Peyer's patch (tissue), 4 donors: ENCODE results near the gene XYLT1. TPM values are rescaled to one million over a fixed set of nuclear protein-coding genes. Genes with fewer than 3 reads are reported as not detected.

Source experiments
- DNase-seq, 3 donors: peaks; one replicate each; pipeline ENCODE4 v3.0.0-alpha.2; 2017 to 2019
- H3K27ac ChIP-seq, 4 donors: fragments of 200-600 bp; sonication (generic); one replicate each; pipeline ENCODE4 v1.5.1; 2016 to 2019
- H3K27me3 ChIP-seq, 2 donors: fragments of 200-600 bp; sonication (generic); one replicate each; pipeline ENCODE4 v1.5.1; 2019
- H3K36me3 ChIP-seq, 3 donors: fragments of 200-600 bp; sonication (generic); one replicate each; pipeline ENCODE4 v1.5.1; 2016 to 2019
- H3K4me1 ChIP-seq, 4 donors: fragments of 200-600 bp; sonication (generic); one replicate each; pipeline ENCODE4 v1.5.1; 2016 to 2019
- H3K4me3 ChIP-seq, 4 donors: fragments of 200-600 bp; sonication (generic); 1 replicate in 3 of 4; 2 replicates in 1 of 4; pipeline ENCODE4 v1.5.1; 2016 to 2019; ENCODE audit warnings: mild to moderate bottlenecking in 1 of 4
- H3K9me3 ChIP-seq, 4 donors: fragments of 200-600 bp; sonication (generic); one replicate each; pipeline ENCODE4 v1.5.1; 2016 to 2019; ENCODE audit warnings: mild to moderate bottlenecking in 1 of 4
- POLR2A ChIP-seq, 2 donors: fragments of 450-650 bp; IDR thresholded peaks; one replicate each; pipeline ENCODE4 v1.5.1; 2017; ENCODE audit warnings: antibody characterized with exemption in 2 of 2, mild to moderate bottlenecking in 2 of 2, moderate library complexity in 2 of 2
- total RNA-seq, 4 donors: library from RNA; depleted of rRNA; stranded (reverse); fragments of >200 nt; gene quantifications; one replicate each; pipeline ENCODE4 v1.1.0, GENCODE V29; 2016
- TF ChIP-seq, protein P1 (sequence below), 6 experiments: fragments of 450-650 bp in 4 of 6; fragments of 200-600 bp in 2 of 6; sonication (generic) in 1 of 6; IDR thresholded peaks; one replicate each; pipeline ENCODE4 v1.5.1; 2017 to 2019; ENCODE audit warnings: antibody characterized with exemption in 6 of 6, mild to moderate bottlenecking in 3 of 6, moderate library complexity in 1 of 6

Gene XYLT1
- total RNA-seq, 4 donors from 2014 or later = 18.7 to 42.1 (median 37.7) TPM

DNA sequence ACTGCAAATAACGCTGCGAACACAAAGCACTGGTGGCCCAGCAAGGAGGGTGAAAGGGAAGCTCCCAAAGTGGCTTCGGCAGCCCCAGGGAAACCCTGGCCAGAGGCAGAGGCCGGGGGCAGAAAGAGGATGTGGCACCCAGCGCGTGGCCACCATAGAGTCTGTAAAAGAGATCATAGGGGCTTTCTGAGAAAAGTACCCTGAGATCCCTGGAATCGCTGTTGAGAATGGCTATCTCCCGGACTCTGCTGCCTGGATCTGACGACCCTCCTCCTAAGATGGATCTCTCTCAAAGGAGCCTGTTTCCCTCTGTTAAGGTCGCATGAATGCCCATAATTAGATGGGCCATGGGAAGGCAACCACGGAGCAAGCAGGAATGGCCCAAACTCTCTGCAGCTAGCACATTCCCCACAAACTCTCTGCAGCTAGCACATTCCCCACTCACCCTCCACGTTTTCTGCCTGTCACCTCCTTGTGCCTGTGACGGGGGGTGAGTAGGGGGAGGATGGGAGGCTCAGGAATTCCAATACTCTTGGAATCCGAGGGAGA lies 364.4 kb downstream of the XYLT1 start:
- TF ChIP-seq, protein P1, sequence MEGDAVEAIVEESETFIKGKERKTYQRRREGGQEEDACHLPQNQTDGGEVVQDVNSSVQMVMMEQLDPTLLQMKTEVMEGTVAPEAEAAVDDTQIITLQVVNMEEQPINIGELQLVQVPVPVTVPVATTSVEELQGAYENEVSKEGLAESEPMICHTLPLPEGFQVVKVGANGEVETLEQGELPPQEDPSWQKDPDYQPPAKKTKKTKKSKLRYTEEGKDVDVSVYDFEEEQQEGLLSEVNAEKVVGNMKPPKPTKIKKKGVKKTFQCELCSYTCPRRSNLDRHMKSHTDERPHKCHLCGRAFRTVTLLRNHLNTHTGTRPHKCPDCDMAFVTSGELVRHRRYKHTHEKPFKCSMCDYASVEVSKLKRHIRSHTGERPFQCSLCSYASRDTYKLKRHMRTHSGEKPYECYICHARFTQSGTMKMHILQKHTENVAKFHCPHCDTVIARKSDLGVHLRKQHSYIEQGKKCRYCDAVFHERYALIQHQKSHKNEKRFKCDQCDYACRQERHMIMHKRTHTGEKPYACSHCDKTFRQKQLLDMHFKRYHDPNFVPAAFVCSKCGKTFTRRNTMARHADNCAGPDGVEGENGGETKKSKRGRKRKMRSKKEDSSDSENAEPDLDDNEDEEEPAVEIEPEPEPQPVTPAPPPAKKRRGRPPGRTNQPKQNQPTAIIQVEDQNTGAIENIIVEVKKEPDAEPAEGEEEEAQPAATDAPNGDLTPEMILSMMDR (IDR thresholded peaks at IDR 0.05) = no peak
- TF ChIP-seq POLR2A (IDR thresholded peaks at IDR 0.05) = no peak
- Histone ChIP-seq H3K36me3 (no peaks in the 10 kb centered on the region), H3K27ac (no peak overlapping the region), H3K4me1 (no peaks in the 10 kb centered on the region), H3K9me3 (no peaks in the 10 kb centered on the region), H3K4me3 (no peak overlapping the region), H3K27me3 (no peaks in the 10 kb centered on the region)
- DNase-seq = no peak

DNA sequence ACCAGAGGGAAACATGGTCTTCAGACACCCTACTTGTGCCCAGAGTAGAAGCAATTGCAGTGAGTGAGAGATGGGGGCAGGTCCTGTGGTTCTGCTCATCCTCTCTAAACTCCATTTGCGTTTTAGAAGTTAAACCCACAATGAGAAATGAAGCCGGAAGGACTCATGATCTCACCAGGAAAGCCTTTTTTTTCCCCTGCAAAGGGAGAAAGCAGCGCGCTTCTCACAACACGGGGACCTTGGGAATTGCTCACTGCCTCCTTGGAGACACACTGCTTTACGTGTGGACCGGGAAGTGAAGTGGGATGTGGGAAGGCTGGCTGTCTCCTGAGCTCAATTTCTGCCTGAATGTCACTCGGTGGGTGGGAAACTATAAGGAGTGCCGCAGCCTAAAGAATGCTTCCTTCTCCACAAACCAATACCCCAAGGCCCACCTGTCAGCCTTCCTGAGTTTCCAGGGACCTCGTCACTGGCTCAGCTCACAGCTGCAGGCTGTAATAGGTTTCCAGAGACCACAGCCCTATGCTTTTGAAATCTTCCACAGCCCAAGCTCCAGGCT lies 365.4 kb downstream of the XYLT1 start:
- no peaks in the 10 kb centered on the region for H3K36me3 ChIP-seq
- no peaks in the 10 kb centered on the region for H3K9me3 ChIP-seq
- H3K4me1 ChIP-seq = no peaks in the 10 kb centered on the region
- no peak overlapping the region for H3K4me3 ChIP-seq
- TF ChIP-seq, protein P1 (IDR thresholded peaks at IDR 0.05) = no peak
- no peak for TF ChIP-seq POLR2A (IDR thresholded peaks at IDR 0.05)
- no peak overlapping the region for H3K27ac ChIP-seq
- DNase-seq = no peak
- H3K27me3 ChIP-seq = no peaks in the 10 kb centered on the region

DNA sequence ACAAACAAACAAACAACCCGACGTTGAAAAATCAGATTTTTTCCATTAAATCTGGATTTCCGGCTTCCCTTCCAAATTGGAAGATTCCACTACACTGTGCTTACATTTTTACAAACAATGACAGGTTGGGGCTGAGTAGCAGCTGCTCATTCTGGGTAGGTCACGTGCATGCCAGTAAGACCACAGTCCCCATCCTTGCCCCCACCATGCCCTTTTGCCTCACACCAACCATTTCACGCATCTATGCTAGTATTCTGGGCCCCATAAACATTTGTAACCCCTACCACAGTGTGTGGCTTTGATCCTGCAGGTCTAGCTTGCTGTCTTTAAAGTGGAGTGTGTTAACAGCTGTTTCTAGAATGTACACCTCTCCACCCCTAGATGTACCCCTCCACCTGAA lies 366.1 kb downstream of the XYLT1 start:
- H3K4me3 ChIP-seq = no peak overlapping the region
- no peak overlapping the region for H3K27ac ChIP-seq
- no peaks in the 10 kb centered on the region for H3K9me3 ChIP-seq
- TF ChIP-seq POLR2A (IDR thresholded peaks at IDR 0.05) = no peak
- TF ChIP-seq, protein P1 (IDR thresholded peaks at IDR 0.05) = no peak
- no peaks in the 10 kb centered on the region for H3K4me1 ChIP-seq
- no peaks in the 10 kb centered on the region for H3K36me3 ChIP-seq
- no peak for DNase-seq
- no peaks in the 10 kb centered on the region for H3K27me3 ChIP-seq

DNA sequence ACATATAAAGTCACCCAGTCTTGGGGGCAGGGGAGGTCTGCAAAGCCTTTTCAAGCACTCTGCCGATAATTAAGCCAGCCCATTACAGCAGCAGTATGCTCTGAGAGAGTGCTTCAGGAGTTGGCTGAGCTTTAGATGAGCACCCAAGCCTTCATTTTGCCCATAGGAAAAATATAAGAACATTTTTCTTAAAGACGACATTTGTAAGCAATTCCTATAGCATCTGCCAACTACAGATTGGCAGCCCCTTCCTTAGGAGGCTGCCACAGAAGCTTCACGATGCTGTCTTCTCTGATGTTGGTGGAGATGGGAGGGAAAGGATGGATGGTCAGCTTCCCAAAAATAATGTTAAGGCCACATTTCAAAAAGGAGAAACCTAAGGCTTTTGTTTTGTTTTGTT lies 367.5 kb downstream of the XYLT1 start:
- Histone ChIP-seq H3K4me3 (no peak overlapping the region), H3K9me3 (no peaks in the 10 kb centered on the region), H3K27ac (no peak overlapping the region), H3K27me3 (no peaks in the 10 kb centered on the region), H3K4me1 (no peaks in the 10 kb centered on the region), H3K36me3 (no peaks in the 10 kb centered on the region)
- TF ChIP-seq, protein P1 (IDR thresholded peaks at IDR 0.05) = no peak
- TF ChIP-seq POLR2A (IDR thresholded peaks at IDR 0.05) = no peak
- DNase-seq = no peak

DNA sequence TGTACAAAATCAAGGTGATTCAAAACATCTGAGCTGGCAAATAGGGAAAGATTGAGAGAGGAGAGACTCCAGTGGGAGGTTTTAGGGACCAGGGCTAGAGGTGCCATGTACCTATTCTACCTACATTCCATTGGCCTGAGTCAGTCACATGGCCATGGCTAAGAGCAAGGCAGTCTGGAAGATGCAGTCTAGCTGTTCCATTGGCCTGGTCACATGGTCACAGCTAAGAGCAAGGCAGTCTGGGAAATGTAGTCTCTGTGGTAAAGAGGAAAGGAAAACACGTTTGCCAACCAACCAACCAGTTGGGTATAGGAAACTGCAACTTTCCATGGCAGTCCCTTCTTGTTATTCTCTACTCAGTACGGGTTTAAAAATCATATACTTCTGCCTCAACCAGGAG lies 369.1 kb downstream of the XYLT1 start:
- Histone ChIP-seq H3K4me1 (no peaks in the 10 kb centered on the region), H3K36me3 (no peaks in the 10 kb centered on the region)

More for the DNA sequence above, 369.1 kb downstream of the XYLT1 start:
- Histone ChIP-seq H3K4me3 (no peak overlapping the region), H3K27ac (no peak overlapping the region), H3K27me3 (no peaks in the 10 kb centered on the region), H3K9me3 (no peaks in the 10 kb centered on the region)
- TF ChIP-seq, protein P1 (IDR thresholded peaks at IDR 0.05) = no peak
- no peak for TF ChIP-seq POLR2A (IDR thresholded peaks at IDR 0.05)
- DNase-seq = no peak
